RWPE2 (cell line): Measurements from ENCODE around the gene TH.

Experiments
- ATAC-seq: fragments of 200-7000 bp; cut with Tn5 transposase; 3 replicates; pipeline ENCODE4 v1.9.1; 2021; ENCODE audit warnings: low read depth
- DNase-seq: peaks from one replicate; pipeline ENCODE4 v3.0.0-alpha.2; 2020; ENCODE audit warnings: low spot score
- H3K27ac ChIP-seq: fragments of 450-650 bp; 2 replicates; pipeline ENCODE4 v1.5.1; 2017; ENCODE audit warnings: mild to moderate bottlenecking; ENCODE audit not compliant: poor library complexity, severe bottlenecking
- H3K27me3 ChIP-seq: fragments of 250-450 bp; sonication (Bioruptor Pico); 2 replicates; pipeline ENCODE4 v1.5.1; 2021; ENCODE audit warnings: mild to moderate bottlenecking, moderate library complexity; ENCODE audit not compliant: insufficient read depth, poor library complexity, severe bottlenecking
- H3K36me3 ChIP-seq: fragments of 250-450 bp; sonication (Bioruptor Pico); 2 replicates; pipeline ENCODE4 v1.5.1; 2020; ENCODE audit warnings: low read depth, mild to moderate bottlenecking, moderate library complexity
- H3K4me1 ChIP-seq: fragments of 250-450 bp; sonication (Bioruptor Pico); 2 replicates; pipeline ENCODE4 v1.5.1; 2021; ENCODE audit warnings: mild to moderate bottlenecking, moderate library complexity; ENCODE audit not compliant: insufficient read depth, poor library complexity, severe bottlenecking
- H3K4me3 ChIP-seq: fragments of 250-450 bp; sonication (Bioruptor Pico); 2 replicates; pipeline ENCODE4 v1.5.1; 2021; ENCODE audit warnings: mild to moderate bottlenecking, moderate library complexity; ENCODE audit not compliant: severe bottlenecking
- H3K9me3 ChIP-seq: fragments of 250-450 bp; sonication (Bioruptor Pico); 2 replicates; pipeline ENCODE4 v1.5.1; 2021; ENCODE audit warnings: mild to moderate bottlenecking, moderate library complexity; ENCODE audit not compliant: severe bottlenecking
- CTCF ChIP-seq: fragments of 450-650 bp; IDR thresholded peaks from one replicate; pipeline ENCODE4 v1.5.1; 2017; ENCODE audit warnings: mild to moderate bottlenecking, moderate library complexity; ENCODE audit not compliant: poor library complexity, severe bottlenecking

TH gene

GRCh38 chr11:2217211-2218030, 45.8 kb upstream of the TH start:
- Histone ChIP-seq H3K4me3 (no peak overlapping the region), H3K9me3 (no peaks in the 10 kb centered on the region), H3K4me1 (no peaks in the 10 kb centered on the region), H3K27me3 (peaks cover 5% of the 10 kb centered on the region), H3K27ac (no peak overlapping the region), H3K36me3 (no peaks in the 10 kb centered on the region)
- ATAC-seq: peak; percentile 15; the same call in 1 of the 3 replicates
- no peak for TF ChIP-seq CTCF
- no peak for DNase-seq

GRCh38 chr11:2216400-2217064, 44.9 kb upstream of the TH start:
- ATAC-seq (no peak), DNase-seq (no peak)
- no peak for TF ChIP-seq CTCF
- Histone ChIP-seq H3K27me3 (no peaks in the 10 kb centered on the region), H3K36me3 (no peaks in the 10 kb centered on the region), H3K27ac (no peak overlapping the region), H3K4me3 (no peak overlapping the region), H3K4me1 (no peaks in the 10 kb centered on the region), H3K9me3 (no peaks in the 10 kb centered on the region)

GRCh38 chr11:2215561-2216399, 44.2 kb upstream of the TH start:
- TF ChIP-seq CTCF: no peak
- ATAC-seq (no peak), DNase-seq (peak; percentile 62)
- Histone ChIP-seq H3K4me3 (no peak overlapping the region), H3K9me3 (no peaks in the 10 kb centered on the region), H3K27me3 (no peaks in the 10 kb centered on the region), H3K27ac (no peak overlapping the region), H3K36me3 (no peaks in the 10 kb centered on the region), H3K4me1 (no peaks in the 10 kb centered on the region)

GRCh38 chr11:2215230-2215560, 43.6 kb upstream of the TH start:
- no peaks in the 10 kb centered on the region for H3K27me3 ChIP-seq
- ATAC-seq (no peak), DNase-seq (no peak)
- no peak for TF ChIP-seq CTCF
- no peak overlapping the region for H3K4me3 ChIP-seq
- H3K9me3 ChIP-seq: no peaks in the 10 kb centered on the region
- H3K4me1 ChIP-seq: no peaks in the 10 kb centered on the region
- H3K27ac ChIP-seq: no peak overlapping the region
- no peaks in the 10 kb centered on the region for H3K36me3 ChIP-seq
